Rectal smooth muscle tissue (tissue), 1 donor: ENCODE data around the gene DUSP7.
A peak's percentile ranks its signal among the peaks of the same experiment; 100 is the strongest.

Source experiments
- H3K27ac ChIP-seq: one replicate; pipeline ENCODE4 v1.7.0; 2013; ENCODE audit warnings: low read depth, low read length, inconsistent platforms
- H3K27me3 ChIP-seq: one replicate; pipeline ENCODE4 v1.7.0; 2013; ENCODE audit warnings: low read length; ENCODE audit not compliant: control insufficient read depth, insufficient read depth
- H3K36me3 ChIP-seq: one replicate; pipeline ENCODE4 v1.7.0; 2013; ENCODE audit warnings: low read length; ENCODE audit not compliant: control insufficient read depth, insufficient read depth
- H3K4me1 ChIP-seq: one replicate; pipeline ENCODE4 v1.7.0; 2013; ENCODE audit warnings: low read length; ENCODE audit not compliant: control insufficient read depth, insufficient read depth
- H3K4me3 ChIP-seq: one replicate; pipeline ENCODE4 v1.7.0; 2013; ENCODE audit warnings: low read length
- H3K9ac ChIP-seq: one replicate; pipeline ENCODE4 v1.7.0; 2013; ENCODE audit warnings: low read length

Gene DUSP7

DNA sequence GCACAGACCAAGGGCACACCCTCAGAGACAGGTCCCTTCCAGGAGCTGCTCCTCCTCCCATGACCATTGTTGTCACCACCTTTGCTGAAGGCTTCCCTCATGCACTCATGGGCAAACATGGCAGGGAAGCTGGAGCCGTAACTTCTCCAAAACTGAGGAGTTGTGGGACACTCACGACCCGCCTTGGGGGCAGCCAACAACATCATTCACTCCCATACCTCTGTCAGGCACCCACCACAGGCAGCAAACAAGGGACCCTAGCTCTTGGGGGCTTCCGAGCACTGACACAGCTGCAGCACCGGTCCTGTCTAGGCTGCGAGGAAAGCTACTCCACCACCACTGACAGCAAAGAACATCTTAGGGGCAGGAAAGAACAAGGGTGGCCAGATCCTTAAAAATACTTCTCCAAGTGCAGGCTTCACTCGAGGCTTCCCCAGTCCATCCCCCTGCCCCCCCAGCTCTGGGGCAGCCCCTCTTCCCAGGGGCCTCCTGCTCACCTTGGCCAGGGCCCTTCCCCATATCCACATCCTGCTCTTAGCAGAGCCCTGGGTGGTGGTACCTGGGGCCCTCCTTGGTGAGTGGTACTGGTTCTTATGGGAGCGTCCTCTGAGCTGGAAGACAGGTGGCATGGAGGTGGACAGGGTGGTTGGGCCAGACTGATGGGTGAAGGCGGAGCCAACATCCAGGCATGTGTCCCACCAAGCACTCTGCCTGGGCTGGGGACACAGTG lies 28.0 kb upstream of the DUSP7 start:
- no peak overlapping the region for H3K9ac ChIP-seq
- H3K36me3 ChIP-seq, result no peaks in the 10 kb centered on the region
- H3K4me1 ChIP-seq, result no peaks in the 10 kb centered on the region
- H3K27ac ChIP-seq, result no peak overlapping the region
- H3K4me3 ChIP-seq, result no peak overlapping the region
- no peaks in the 10 kb centered on the region for H3K27me3 ChIP-seq

DNA sequence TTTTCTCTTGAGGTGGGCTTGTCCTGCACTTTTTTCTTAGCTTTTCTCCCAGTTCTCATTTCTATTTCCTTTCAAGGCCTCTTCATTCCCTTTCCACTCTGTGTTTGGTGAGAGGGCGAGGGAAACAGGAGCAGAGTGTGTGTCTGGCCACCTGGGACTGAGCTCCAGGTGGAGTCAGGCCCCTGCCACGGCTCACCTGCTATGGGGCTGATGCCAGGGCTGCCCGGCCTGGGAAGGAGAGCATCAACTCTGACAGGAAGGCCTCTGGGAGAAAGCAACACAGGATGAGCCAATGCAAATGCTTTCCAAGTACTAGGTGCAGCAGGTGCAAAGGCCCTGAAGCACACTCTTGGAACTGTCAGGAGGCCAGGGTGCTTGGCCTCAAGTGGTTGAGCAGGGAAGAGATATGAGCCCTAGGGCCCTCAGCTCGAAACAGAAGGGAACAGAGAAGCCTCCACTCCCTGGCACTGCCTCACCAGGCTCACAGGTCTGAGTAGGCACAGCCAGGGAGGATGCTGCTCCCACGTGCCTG lies 27.3 kb upstream of the DUSP7 start:
- H3K27ac ChIP-seq, result no peak overlapping the region
- H3K36me3 ChIP-seq, result no peaks in the 10 kb centered on the region
- H3K4me1 ChIP-seq, result no peaks in the 10 kb centered on the region
- H3K9ac ChIP-seq, result no peak overlapping the region
- no peaks in the 10 kb centered on the region for H3K27me3 ChIP-seq
- H3K4me3 ChIP-seq, result no peak overlapping the region

DNA sequence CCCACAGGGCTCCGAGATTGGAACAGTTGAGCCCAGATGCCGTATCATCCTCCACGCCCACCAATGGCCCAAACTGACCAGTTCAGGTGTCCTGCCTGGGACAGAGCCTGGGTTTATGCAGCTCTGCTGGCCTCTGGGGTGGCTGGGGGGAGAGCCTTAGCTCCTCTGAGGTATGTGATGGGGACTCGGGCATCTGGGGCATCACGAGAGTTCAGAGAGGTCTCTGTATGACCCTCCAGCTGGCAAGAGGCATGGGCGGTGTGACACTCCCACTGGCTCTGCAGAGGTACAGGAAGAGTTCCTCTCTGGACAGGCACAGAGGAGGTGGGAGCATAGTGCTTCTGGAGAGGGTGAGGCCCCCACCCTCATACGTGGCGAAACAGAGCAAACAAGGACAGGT lies 26.6 kb upstream of the DUSP7 start:
- H3K4me1 ChIP-seq, result peaks cover 1% of the 10 kb centered on the region
- H3K9ac ChIP-seq, result no peak overlapping the region
- no peaks in the 10 kb centered on the region for H3K36me3 ChIP-seq
- no peak overlapping the region for H3K4me3 ChIP-seq
- no peak overlapping the region for H3K27ac ChIP-seq
- H3K27me3 ChIP-seq, result no peaks in the 10 kb centered on the region

DNA sequence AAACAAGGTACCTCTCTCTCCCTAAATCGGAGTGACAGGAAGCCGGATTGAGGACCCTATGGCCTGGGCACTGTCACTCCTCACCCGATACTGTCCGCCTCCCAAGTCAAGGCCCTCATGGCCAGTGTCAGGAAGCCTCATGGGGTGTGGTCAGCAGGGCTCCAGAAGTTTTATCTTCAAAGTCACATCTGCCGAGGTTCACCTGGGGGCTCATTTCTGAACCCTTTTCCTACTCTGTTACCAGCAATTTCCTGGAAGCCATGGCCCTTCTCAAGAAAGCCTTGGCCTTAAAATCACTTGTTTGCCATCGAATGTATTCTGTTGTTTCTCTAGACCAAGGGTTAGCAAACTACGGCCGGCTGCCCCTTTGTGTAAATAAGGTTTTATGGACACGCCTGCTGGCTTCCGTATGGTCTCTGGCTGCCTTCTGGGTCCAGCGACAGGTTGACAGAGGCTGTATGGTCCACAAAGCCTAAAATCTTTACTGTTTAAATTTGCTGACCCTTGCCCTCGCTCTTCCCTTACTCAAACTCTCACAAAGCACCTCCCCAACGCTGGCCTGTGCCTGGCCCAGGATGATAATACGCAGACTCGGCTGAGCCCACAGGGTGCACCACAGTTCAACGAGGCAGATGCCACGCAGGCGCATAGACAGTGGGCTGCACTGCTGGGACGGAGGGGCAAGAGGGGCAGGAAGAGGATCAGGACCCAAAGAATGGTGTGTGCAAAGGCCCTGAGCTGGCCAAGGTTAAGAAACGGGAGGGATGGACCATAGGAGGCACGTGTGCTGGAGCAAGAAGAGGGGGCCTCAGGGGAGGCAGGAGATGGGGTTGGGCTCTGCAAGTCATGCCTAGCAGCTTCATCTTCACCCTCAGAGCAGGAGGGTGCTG lies 24.7 kb upstream of the DUSP7 start:
- no peaks in the 10 kb centered on the region for H3K36me3 ChIP-seq
- no peak overlapping the region for H3K4me3 ChIP-seq
- no peak overlapping the region for H3K9ac ChIP-seq
- H3K27ac ChIP-seq, result no peak overlapping the region
- H3K4me1 ChIP-seq, result peaks cover 9% of the 10 kb centered on the region
- no peaks in the 10 kb centered on the region for H3K27me3 ChIP-seq

DNA sequence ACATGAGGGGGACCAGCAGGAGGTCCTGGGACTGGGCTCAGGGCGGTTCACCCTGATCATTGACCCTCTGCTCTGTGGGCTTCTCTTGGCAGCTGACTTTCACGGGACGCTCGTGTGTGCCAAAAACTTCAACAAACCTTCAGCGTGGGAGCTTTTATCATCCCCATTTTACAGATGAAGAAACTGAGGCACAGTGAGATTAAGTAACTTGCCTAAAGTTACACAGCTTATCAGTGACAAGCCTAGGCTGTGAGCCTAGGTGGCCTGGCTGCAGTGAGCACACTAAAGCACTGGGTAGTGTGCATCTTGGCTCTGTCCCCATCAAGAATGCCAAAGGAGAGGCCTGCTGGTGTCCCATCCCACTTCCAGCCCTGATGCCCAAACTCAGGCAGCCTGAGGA lies 23.6 kb upstream of the DUSP7 start:
- Histone ChIP-seq H3K36me3 (no peaks in the 10 kb centered on the region), H3K4me3 (no peak overlapping the region), H3K9ac (no peak overlapping the region), H3K27ac (no peak overlapping the region), H3K27me3 (no peaks in the 10 kb centered on the region), H3K4me1 (peaks cover 9% of the 10 kb centered on the region)

DNA sequence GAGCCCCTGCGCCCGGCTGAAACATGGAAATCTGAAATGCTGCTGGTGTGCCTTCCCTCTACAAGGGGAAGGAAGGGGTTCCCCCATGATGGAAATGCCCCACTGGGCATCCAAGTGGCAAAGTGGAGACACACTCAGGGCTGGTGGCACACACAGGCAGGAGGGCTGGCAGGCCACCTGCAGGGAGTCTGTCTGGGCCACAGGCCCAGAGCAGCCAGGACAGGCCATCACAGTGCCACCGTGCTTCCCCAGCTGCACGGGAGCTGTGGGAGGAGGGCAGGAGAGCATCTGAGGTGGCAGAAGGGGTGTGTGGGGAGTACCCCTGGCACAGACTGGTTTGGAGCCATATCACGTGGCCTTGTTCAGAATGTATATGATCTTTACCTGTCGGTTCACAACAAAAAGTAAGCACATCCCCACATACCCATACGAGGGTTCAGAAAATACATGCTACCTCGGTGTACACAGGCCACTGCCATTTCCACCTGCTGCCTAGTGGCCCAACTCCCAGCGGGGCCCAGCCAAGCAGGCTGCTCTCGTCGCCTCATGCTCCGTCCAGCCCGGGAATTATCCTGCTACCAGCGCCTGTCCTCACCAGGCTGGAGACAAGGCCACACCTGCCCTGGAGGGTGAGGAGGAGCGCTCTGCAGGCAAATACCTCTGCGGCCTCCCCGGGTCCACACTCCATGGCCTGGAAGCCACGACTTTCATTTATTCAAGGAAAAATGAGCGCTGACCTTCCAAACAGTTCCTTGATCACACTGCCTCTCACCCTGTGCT lies 22.6 kb upstream of the DUSP7 start:
- H3K36me3 ChIP-seq, result no peaks in the 10 kb centered on the region
- no peak overlapping the region for H3K9ac ChIP-seq
- no peak overlapping the region for H3K27ac ChIP-seq
- H3K4me1 ChIP-seq, result peaks cover 9% of the 10 kb centered on the region
- no peaks in the 10 kb centered on the region for H3K27me3 ChIP-seq
- no peak overlapping the region for H3K4me3 ChIP-seq

DNA sequence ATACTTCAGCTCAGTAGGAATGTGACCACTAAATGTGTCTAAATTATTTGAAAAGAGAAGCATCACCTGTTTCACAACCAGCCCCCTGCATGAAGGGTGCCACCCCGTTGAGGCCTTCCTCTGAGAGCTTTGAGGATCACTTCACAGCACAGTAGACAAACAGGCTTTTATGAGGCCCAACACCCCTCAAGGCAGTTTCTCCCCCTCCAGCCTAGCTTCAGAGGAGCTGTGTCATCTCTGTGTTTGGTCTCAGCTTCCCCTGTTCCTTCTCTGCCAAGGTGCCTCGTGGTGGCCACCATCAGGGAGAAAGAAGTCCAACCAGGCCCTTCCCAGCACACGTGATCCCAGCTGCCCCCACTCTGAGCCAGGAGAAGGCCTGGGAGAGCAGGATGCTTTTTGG lies 21.6 kb upstream of the DUSP7 start:
- no peaks in the 10 kb centered on the region for H3K27me3 ChIP-seq
- H3K4me3 ChIP-seq, result no peak overlapping the region
- peak overlapping the region; percentile 44 for H3K27ac ChIP-seq
- peaks cover 9% of the 10 kb centered on the region for H3K4me1 ChIP-seq
- no peak overlapping the region for H3K9ac ChIP-seq
- no peaks in the 10 kb centered on the region for H3K36me3 ChIP-seq

DNA sequence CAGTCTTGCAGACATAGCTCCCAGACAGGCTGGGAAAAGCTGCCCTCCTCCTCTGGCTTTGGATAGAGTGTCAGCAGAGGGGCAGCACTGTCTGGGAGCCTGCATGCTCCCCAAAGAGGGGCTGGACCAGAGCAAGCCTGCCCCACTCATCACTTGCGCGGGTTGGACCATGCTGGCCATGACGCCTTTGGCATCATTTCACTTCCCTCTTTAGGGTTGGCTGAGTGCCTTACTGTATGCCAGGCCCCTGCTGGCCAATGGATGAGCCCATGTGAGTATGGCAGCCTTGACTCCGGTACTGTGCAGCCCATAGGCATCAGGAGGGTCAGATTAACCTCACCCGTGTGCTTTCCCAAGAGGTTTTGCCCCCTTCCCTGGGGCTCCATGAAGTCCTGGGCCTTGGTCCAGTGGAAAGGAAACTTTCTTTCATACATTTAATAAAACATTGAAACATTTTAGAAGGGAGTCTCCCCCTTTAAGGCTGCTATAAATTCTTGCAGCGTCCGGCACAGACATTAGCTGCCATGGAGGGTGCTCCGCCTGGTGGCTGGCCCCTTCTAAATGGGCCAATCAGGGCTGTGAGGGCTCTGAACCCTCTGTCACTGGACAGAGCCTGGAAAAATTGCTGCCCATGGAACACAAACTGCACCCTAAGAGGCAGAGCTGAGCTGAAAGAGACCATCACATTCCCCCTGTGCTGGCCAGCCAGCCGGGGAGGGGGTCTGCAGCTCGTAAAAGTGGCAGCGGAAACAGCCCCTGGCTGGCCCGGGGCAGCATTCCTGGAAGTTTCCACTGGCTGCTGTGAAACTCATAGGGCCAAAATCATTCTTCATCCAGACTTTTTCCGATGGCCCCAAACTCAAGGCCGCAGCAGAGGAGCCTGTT lies 20.8 kb upstream of the DUSP7 start:
- H3K9ac ChIP-seq, result no peak overlapping the region
- H3K4me1 ChIP-seq, result peaks cover 9% of the 10 kb centered on the region
- no peaks in the 10 kb centered on the region for H3K27me3 ChIP-seq
- no peaks in the 10 kb centered on the region for H3K36me3 ChIP-seq
- peak overlapping the region; percentile 44 for H3K27ac ChIP-seq
- no peak overlapping the region for H3K4me3 ChIP-seq

DNA sequence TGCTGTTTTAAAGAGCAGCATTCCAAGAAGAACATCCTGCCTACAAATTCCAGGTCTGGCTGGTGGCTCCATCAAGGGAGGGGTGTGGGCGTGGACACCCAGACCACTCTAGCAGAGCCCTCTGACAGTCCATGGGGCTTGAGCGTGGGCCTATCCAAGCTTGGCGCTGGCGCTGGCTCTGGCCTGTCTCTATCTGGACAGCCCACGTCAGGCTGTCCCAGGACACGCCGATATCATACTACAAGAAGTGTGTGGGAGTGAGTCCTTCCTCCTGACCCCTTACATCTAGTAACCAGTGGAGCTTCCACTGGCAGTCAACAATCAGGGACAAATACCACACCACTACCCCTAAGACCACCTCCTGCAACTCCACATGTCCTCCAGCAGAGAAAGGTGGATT lies 17.1 kb upstream of the DUSP7 start:
- Histone ChIP-seq H3K27ac (no peak overlapping the region), H3K4me1 (peaks cover 12% of the 10 kb centered on the region), H3K4me3 (no peak overlapping the region), H3K36me3 (no peaks in the 10 kb centered on the region), H3K9ac (no peak overlapping the region), H3K27me3 (no peaks in the 10 kb centered on the region)

DNA sequence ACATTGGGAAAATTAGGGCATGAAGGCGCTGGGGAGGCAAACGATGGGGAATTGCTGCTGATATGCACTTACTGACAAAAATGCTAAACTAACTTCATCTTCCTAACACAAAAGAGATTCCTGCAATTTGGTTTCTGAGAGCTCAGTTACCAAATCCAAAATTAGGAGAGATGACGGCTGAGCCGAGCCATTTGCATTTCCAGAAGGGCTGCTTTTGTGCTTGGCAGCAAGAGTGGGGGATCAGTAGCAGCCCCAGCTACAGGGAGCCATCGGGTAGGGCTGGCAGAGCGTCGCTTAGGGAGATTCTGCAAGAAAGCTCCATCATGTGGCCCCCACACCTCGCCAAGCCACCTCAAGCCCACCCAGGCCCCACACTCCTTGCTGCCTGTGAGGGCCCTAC lies 16.1 kb upstream of the DUSP7 start:
- H3K4me1 ChIP-seq, result peaks cover 6% of the 10 kb centered on the region
- H3K4me3 ChIP-seq, result no peak overlapping the region
- no peak overlapping the region for H3K9ac ChIP-seq
- no peaks in the 10 kb centered on the region for H3K27me3 ChIP-seq
- H3K27ac ChIP-seq, result no peak overlapping the region
- no peaks in the 10 kb centered on the region for H3K36me3 ChIP-seq

DNA sequence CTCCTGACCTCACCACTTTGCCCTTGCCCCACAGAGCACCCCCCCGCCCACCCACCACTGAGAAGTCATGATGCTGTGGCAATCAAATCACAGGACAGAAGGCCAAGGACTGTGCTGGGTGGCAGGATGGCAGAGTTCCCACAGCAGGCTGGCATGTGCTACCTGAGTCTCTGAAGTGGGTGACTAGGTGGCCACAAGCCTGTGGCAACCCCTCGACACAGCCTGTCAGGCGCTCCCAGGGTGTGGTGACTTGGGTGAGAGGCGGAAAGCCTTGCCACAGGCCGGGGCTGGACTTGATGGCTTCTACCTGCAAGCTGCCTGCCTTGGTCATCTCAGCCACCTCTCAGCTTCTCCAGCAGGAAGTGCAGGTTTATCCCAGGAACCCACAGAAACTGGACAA lies 15.6 kb upstream of the DUSP7 start:
- Histone ChIP-seq H3K27ac (no peak overlapping the region), H3K4me1 (peaks cover 3% of the 10 kb centered on the region), H3K4me3 (no peak overlapping the region), H3K36me3 (no peaks in the 10 kb centered on the region), H3K27me3 (no peaks in the 10 kb centered on the region), H3K9ac (no peak overlapping the region)
